ENCODE measurements around the gene ATP4B. TPM values are rescaled to one million over a fixed set of nuclear protein-coding genes. Genes with fewer than 3 reads are reported as not detected.
"Not testable (repeated sequence)": the region's sequence is repeated elsewhere in the genome, so short reads cannot be mapped to it uniquely, and the experiment has no call there.

Gene ATP4B
- total RNA-seq, 1 experiment from 2014 or later, result not detected

GRCh38 chr13:113625965-113626721, 31.9 kb downstream of the ATP4B start:
- H3K56ac ChIP-seq (ENCODE audit: insufficient read length, low read depth, low read length), result no peak overlapping the region
- Mint-ChIP-seq H3K4me1 (0 out of 4 replicates have a peak, but pooled peaks cover 0 to 2% of the 10 kb centered on the region in 2 experiments), H3K27me3 (ENCODE audit: low read depth) (no peaks in the 10 kb centered on the region; the same call in 1 of the 2 replicates), H3K36me3 (ENCODE audit: insufficient read depth in 1 of 3, low read depth in 3 of 3) (peaks cover 57 to 88% (median 75%) of the 10 kb centered on the region in 3 experiments), H3K27ac (peak overlapping the region in 2 of 3 experiments; percentile 10 to 78; a peak in 2 of 7 replicates), H3K9me3 (peaks cover 14 to 18% of the 10 kb centered on the region in 2 experiments), H3K4me3 (no peak overlapping the region)
- no peak overlapping the region for H2BK12ac ChIP-seq (ENCODE audit: insufficient read length, low read depth, low read length)
- no peak for TF ChIP-seq CTCF (conservative IDR thresholded peaks at IDR 0.05)
- WGBS (ENCODE audit: extremely low coverage, insufficient read length, low lambda C conversion rate), result no CpG with 5 or more reads among the region's 24 CpGs
- no peaks in the 10 kb centered on the region; the same call in 1 of the 2 replicates for H3K79me2 ChIP-seq (ENCODE audit: insufficient read depth, low read length)
- H3K4ac ChIP-seq (ENCODE audit: low read depth, low read length), result no peak overlapping the region
- no peak overlapping the region for H4K91ac ChIP-seq (ENCODE audit: insufficient read length, low read depth, low read length)
- no peak overlapping the region for H3K9ac ChIP-seq (ENCODE audit: extremely low read depth, insufficient read length, low read length)
- H3K18ac ChIP-seq (ENCODE audit: insufficient read length, low read depth, low read length), result no peak overlapping the region
- no peaks in the 10 kb centered on the region for H3K23me2 ChIP-seq (ENCODE audit: insufficient read length, low read depth, low read length, poor library complexity, severe bottlenecking)
- no peaks in the 10 kb centered on the region for H3K4me1 ChIP-seq (ENCODE audit: insufficient read depth, low read length)
- no peak overlapping the region for H2BK5ac ChIP-seq (ENCODE audit: insufficient read length, low read length)
- H4K20me1 ChIP-seq (ENCODE audit: control insufficient read depth, insufficient read depth, insufficient read length), result no peaks in the 10 kb centered on the region
- no peaks in the 10 kb centered on the region for H3K79me1 ChIP-seq (ENCODE audit: insufficient read depth, low read depth, low read length, poor library complexity, severe bottlenecking)
- H2BK15ac ChIP-seq (ENCODE audit: low read depth, low read length), result no peak overlapping the region
- no peak overlapping the region for H3K4me2 ChIP-seq (ENCODE audit: insufficient read depth, insufficient read length, low read length)
- H4K8ac ChIP-seq (replicated peaks; ENCODE audit: insufficient read length, low read depth, low read length), result no peak overlapping the region
- no peak overlapping the region for H3K14ac ChIP-seq (ENCODE audit: insufficient read depth, low read length)
- H3T11ph ChIP-seq (ENCODE audit: low read length), result no peak overlapping the region
- no peak overlapping the region for H3K23ac ChIP-seq (ENCODE audit: insufficient read length, low read depth, low read length)
- H2BK120ac ChIP-seq (ENCODE audit: low read depth, low read length, poor library complexity, severe bottlenecking), result no peak overlapping the region
- H3K9me3 ChIP-seq (ENCODE audit: control insufficient read depth, low read depth, low read length), result no peaks in the 10 kb centered on the region
- no peak overlapping the region for H3K27ac ChIP-seq (ENCODE audit: insufficient read length, low read depth, low read length)
- H2AFZ ChIP-seq (ENCODE audit: low read length), result no peak overlapping the region
- H3K27me3 ChIP-seq (ENCODE audit: insufficient read depth, low read length), result no peaks in the 10 kb centered on the region
- no peak overlapping the region for H4K5ac ChIP-seq (ENCODE audit: insufficient read length, low read depth, low read length)
- no peak for DNase-seq
- no peak overlapping the region for H2AK5ac ChIP-seq (ENCODE audit: insufficient read length, low read length)
- no peak overlapping the region for H2BK20ac ChIP-seq (ENCODE audit: low read depth, low read length, poor library complexity, severe bottlenecking)

GRCh38 chr13:113624640-113625304, 33.2 kb downstream of the ATP4B start:
- Mint-ChIP-seq H3K36me3 (ENCODE audit: insufficient read depth in 1 of 3, low read depth in 3 of 3) (peaks cover 60 to 82% (median 71%) of the 10 kb centered on the region in 3 experiments), H3K9me3 (peaks cover 14 to 18% of the 10 kb centered on the region in 2 experiments)
- H2BK5ac ChIP-seq (ENCODE audit: insufficient read length, low read length); H2AFZ ChIP-seq (ENCODE audit: low read length); H3K27ac ChIP-seq (ENCODE audit: insufficient read length, low read depth, low read length); H3K27ac Mint-ChIP-seq; H3K9me3 ChIP-seq (ENCODE audit: control insufficient read depth, low read depth, low read length); H2AK5ac ChIP-seq (ENCODE audit: insufficient read length, low read length); H2BK15ac ChIP-seq (ENCODE audit: low read depth, low read length); H3K4me2 ChIP-seq (ENCODE audit: insufficient read depth, insufficient read length, low read length); H3K23me2 ChIP-seq (ENCODE audit: insufficient read length, low read depth, low read length, poor library complexity, severe bottlenecking); H3K27me3 Mint-ChIP-seq (ENCODE audit: low read depth); H3K14ac ChIP-seq (ENCODE audit: insufficient read depth, low read length); H3K18ac ChIP-seq (ENCODE audit: insufficient read length, low read depth, low read length); H3K4me3 Mint-ChIP-seq; H3K27me3 ChIP-seq (ENCODE audit: insufficient read depth, low read length); H3K23ac ChIP-seq (ENCODE audit: insufficient read length, low read depth, low read length); H3K4ac ChIP-seq (ENCODE audit: low read depth, low read length); DNase-seq; H3K9ac ChIP-seq (ENCODE audit: extremely low read depth, insufficient read length, low read length); H3K4me1 Mint-ChIP-seq; H4K91ac ChIP-seq (ENCODE audit: insufficient read length, low read depth, low read length); H2BK20ac ChIP-seq (ENCODE audit: low read depth, low read length, poor library complexity, severe bottlenecking); H3K79me1 ChIP-seq (ENCODE audit: insufficient read depth, low read depth, low read length, poor library complexity, severe bottlenecking); H3K56ac ChIP-seq (ENCODE audit: insufficient read length, low read depth, low read length); H4K5ac ChIP-seq (ENCODE audit: insufficient read length, low read depth, low read length); H3K4me1 ChIP-seq (ENCODE audit: insufficient read depth, low read length); H3K79me2 ChIP-seq (ENCODE audit: insufficient read depth, low read length); H4K20me1 ChIP-seq (ENCODE audit: control insufficient read depth, insufficient read depth, insufficient read length); H2BK12ac ChIP-seq (ENCODE audit: insufficient read length, low read depth, low read length); H3T11ph ChIP-seq (ENCODE audit: low read length); H4K8ac ChIP-seq (replicated peaks; ENCODE audit: insufficient read length, low read depth, low read length); H2BK120ac ChIP-seq (ENCODE audit: low read depth, low read length, poor library complexity, severe bottlenecking): not testable (repeated sequence)
- WGBS (ENCODE audit: extremely low coverage, insufficient read length, low lambda C conversion rate), result no CpG with 5 or more reads among the region's 14 CpGs

Data from H9 (cell line).